ENCODE results near the gene ATP5PO. TPM values are rescaled to one million over a fixed set of nuclear protein-coding genes. Genes with fewer than 3 reads are reported as not detected.

ATP5PO gene
- total and polyA plus RNA-seq, 4 donors = 72.8 to 200 (median 131) TPM

DNA sequence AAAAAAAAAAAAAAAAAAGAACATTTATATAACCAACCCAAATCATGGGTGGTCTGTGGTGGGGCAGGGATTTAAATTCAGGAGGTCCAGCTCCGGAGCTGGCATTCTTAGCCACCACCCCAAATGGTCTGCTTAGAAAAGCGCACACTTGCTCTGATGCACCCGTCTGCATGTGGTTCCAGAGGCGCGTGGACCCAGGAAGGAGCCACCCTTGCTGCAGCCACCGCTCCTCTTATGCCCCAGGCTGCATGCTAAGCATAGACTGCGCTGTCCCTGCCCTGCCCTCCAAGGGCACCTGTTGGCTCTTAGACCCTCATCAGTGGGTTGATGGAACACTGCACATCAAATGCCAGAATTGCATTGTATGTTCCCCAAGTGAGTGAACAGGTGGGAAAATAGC is 41.4 kb downstream of the ATP5PO start:
- no peak overlapping the region for H3K4me3 ChIP-seq (ENCODE audit: low read depth in 1 of 3, low read length in 3 of 3)

DNA sequence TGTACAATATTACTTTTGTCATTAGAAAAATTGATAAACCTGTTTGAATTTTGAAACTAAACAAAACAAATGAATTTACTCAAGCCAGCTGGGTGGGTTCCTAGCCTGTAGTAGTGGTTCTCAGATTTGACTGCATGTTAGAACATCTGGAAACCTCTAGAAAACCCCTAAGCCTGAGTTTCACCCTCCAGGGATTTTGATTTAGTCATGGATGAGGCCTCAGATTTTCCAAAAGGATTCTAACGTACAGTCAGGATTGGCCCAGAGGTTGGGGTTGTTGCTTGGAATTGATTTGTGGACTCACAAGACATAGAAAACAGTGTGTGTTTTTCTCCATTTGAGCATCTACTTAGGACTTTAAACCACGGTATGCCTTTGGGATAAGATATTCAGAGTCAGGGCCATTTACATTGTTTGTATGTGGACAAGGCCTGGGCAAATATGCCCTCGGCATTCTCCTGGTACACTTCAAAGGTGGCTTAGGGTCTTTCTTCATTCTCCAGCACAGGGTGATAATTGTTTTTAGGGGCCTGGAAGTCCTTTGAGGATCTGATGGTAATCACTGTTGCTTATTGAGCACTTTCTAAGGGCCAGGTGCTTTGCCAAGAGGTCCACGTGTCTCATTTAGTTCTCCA is 42.6 kb downstream of the ATP5PO start:
- Histone ChIP-seq H3K27me3 (ENCODE audit: control insufficient read depth in 4 of 4, insufficient read depth in 4 of 4, low read length in 3 of 4) (no peaks in the 10 kb centered on the region), H3K4me3 (ENCODE audit: low read depth in 1 of 3, low read length in 3 of 3) (no peak overlapping the region), H3K4me1 (ENCODE audit: control insufficient read depth in 4 of 4, insufficient read depth in 4 of 4, low read length in 3 of 4) (no peaks in the 10 kb centered on the region), H3K9ac (ENCODE audit: low read depth in 1 of 2, low read length in 2 of 2) (no peak overlapping the region), H3K9me3 (ENCODE audit: control insufficient read depth in 4 of 4, low read length in 3 of 4) (no peaks in the 10 kb centered on the region), H3K27ac (ENCODE audit: low read depth in 1 of 2, low read length in 2 of 2) (no peak overlapping the region), H3K36me3 (ENCODE audit: control insufficient read depth in 4 of 4, insufficient read depth in 3 of 4, low read depth in 1 of 4, low read length in 3 of 4) (no peaks in the 10 kb centered on the region)
- TF ChIP-seq NR2F2 (IDR thresholded peaks at IDR 0.05) = no peak
- no peak for TF ChIP-seq GABPA (IDR thresholded peaks at IDR 0.05 in 1 of 2, conservative IDR thresholded peaks at IDR 0.05 in 1 of 2)
- TF ChIP-seq, protein P1, sequence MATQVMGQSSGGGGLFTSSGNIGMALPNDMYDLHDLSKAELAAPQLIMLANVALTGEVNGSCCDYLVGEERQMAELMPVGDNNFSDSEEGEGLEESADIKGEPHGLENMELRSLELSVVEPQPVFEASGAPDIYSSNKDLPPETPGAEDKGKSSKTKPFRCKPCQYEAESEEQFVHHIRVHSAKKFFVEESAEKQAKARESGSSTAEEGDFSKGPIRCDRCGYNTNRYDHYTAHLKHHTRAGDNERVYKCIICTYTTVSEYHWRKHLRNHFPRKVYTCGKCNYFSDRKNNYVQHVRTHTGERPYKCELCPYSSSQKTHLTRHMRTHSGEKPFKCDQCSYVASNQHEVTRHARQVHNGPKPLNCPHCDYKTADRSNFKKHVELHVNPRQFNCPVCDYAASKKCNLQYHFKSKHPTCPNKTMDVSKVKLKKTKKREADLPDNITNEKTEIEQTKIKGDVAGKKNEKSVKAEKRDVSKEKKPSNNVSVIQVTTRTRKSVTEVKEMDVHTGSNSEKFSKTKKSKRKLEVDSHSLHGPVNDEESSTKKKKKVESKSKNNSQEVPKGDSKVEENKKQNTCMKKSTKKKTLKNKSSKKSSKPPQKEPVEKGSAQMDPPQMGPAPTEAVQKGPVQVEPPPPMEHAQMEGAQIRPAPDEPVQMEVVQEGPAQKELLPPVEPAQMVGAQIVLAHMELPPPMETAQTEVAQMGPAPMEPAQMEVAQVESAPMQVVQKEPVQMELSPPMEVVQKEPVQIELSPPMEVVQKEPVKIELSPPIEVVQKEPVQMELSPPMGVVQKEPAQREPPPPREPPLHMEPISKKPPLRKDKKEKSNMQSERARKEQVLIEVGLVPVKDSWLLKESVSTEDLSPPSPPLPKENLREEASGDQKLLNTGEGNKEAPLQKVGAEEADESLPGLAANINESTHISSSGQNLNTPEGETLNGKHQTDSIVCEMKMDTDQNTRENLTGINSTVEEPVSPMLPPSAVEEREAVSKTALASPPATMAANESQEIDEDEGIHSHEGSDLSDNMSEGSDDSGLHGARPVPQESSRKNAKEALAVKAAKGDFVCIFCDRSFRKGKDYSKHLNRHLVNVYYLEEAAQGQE (IDR thresholded peaks at IDR 0.05) = no peak
- TF ChIP-seq, protein P2, sequence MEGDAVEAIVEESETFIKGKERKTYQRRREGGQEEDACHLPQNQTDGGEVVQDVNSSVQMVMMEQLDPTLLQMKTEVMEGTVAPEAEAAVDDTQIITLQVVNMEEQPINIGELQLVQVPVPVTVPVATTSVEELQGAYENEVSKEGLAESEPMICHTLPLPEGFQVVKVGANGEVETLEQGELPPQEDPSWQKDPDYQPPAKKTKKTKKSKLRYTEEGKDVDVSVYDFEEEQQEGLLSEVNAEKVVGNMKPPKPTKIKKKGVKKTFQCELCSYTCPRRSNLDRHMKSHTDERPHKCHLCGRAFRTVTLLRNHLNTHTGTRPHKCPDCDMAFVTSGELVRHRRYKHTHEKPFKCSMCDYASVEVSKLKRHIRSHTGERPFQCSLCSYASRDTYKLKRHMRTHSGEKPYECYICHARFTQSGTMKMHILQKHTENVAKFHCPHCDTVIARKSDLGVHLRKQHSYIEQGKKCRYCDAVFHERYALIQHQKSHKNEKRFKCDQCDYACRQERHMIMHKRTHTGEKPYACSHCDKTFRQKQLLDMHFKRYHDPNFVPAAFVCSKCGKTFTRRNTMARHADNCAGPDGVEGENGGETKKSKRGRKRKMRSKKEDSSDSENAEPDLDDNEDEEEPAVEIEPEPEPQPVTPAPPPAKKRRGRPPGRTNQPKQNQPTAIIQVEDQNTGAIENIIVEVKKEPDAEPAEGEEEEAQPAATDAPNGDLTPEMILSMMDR (IDR thresholded peaks at IDR 0.05; ENCODE audit: low read depth, low read length, missing input control) = no peak
- TF ChIP-seq, protein P3, sequence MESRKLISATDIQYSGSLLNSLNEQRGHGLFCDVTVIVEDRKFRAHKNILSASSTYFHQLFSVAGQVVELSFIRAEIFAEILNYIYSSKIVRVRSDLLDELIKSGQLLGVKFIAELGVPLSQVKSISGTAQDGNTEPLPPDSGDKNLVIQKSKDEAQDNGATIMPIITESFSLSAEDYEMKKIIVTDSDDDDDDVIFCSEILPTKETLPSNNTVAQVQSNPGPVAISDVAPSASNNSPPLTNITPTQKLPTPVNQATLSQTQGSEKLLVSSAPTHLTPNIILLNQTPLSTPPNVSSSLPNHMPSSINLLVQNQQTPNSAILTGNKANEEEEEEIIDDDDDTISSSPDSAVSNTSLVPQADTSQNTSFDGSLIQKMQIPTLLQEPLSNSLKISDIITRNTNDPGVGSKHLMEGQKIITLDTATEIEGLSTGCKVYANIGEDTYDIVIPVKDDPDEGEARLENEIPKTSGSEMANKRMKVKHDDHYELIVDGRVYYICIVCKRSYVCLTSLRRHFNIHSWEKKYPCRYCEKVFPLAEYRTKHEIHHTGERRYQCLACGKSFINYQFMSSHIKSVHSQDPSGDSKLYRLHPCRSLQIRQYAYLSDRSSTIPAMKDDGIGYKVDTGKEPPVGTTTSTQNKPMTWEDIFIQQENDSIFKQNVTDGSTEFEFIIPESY (IDR thresholded peaks at IDR 0.05) = no peak
- TF ChIP-seq, protein P4, sequence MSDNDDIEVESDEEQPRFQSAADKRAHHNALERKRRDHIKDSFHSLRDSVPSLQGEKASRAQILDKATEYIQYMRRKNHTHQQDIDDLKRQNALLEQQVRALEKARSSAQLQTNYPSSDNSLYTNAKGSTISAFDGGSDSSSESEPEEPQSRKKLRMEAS (IDR thresholded peaks at IDR 0.05) = no peak
- TF ChIP-seq TAF1 (conservative IDR thresholded peaks at IDR 0.05) = no peak
- no peak for TF ChIP-seq FOXA2 (IDR thresholded peaks at IDR 0.05)
- TF ChIP-seq EGR1 (IDR thresholded peaks at IDR 0.05; ENCODE audit: low read depth in 2 of 2) = no peak
- no peak for TF ChIP-seq JUND (IDR thresholded peaks at IDR 0.05)
- TF ChIP-seq, protein P5, sequence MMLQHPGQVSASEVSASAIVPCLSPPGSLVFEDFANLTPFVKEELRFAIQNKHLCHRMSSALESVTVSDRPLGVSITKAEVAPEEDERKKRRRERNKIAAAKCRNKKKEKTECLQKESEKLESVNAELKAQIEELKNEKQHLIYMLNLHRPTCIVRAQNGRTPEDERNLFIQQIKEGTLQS (IDR thresholded peaks at IDR 0.05) = no peak
- no peak for TF ChIP-seq HNF4A (conservative IDR thresholded peaks at IDR 0.05)
- no peak for DNase-seq (ENCODE audit: low spot score)
- 93% methylated on average over 4 of the region's 4 CpGs for WGBS

More for the DNA sequence above, 41.4 kb downstream of the ATP5PO start:
- Histone ChIP-seq H3K4me1 (ENCODE audit: control insufficient read depth in 4 of 4, insufficient read depth in 4 of 4, low read length in 3 of 4) (no peaks in the 10 kb centered on the region), H3K9ac (ENCODE audit: low read depth in 1 of 2, low read length in 2 of 2) (no peak overlapping the region), H3K9me3 (ENCODE audit: control insufficient read depth in 4 of 4, low read length in 3 of 4) (no peaks in the 10 kb centered on the region), H3K36me3 (ENCODE audit: control insufficient read depth in 4 of 4, insufficient read depth in 3 of 4, low read depth in 1 of 4, low read length in 3 of 4) (no peaks in the 10 kb centered on the region), H3K27me3 (ENCODE audit: control insufficient read depth in 4 of 4, insufficient read depth in 4 of 4, low read length in 3 of 4) (no peaks in the 10 kb centered on the region), H3K27ac (ENCODE audit: low read depth in 1 of 2, low read length in 2 of 2) (no peak overlapping the region)
- no peak for DNase-seq (ENCODE audit: low spot score)
- WGBS = 98% methylated on average over 7 of the region's 7 CpGs
- TF ChIP-seq EGR1 (IDR thresholded peaks at IDR 0.05; ENCODE audit: low read depth in 2 of 2) = no peak
- no peak for TF ChIP-seq JUND (IDR thresholded peaks at IDR 0.05)
- TF ChIP-seq HNF4G (IDR thresholded peaks at IDR 0.05) = no peak
- no peak for TF ChIP-seq HNF4A (conservative IDR thresholded peaks at IDR 0.05)
- no peak for TF ChIP-seq NR2F2 (IDR thresholded peaks at IDR 0.05)

Data from liver (tissue), 9 donors.